ACHN (cell line): ENCODE measurements around the gene ANKS1B.
A peak's percentile ranks its signal among the peaks of the same experiment; 100 is the strongest.

ENCODE experiments used
- DNase-seq: peaks from one replicate; pipeline ENCODE4 v3.0.0-alpha.2; 2015
- in situ Hi-C: cut with HindIII; loops from 2 replicates; pipeline ENCODE4 v1.10.0; 2017; ENCODE audit warnings: low sequenced_read_pairs, low pct_ligation_motif_present, low pct_unique_long_range_greater_than_20kb

The ANKS1B gene

DNA sequence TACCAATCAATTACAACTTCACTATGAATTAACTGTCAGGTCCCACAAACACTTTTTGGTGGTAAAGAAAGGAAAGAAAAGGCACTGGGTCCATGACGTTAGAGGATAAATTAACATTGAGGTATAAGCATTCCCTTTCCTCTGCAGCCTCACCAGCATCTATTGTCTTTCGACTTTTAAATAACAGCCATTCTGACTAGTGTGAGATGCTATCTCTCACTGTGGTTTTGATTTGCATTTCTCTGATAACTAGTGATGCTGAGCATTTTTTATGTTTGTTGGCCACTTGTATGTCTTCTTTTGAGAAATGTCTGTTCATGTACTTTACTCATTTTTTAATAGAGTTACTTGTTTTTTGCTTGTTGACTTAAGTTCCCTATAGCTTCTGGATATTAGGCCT is 9.4 kb downstream of the ANKS1B start:
- in situ Hi-C loops, result no loop called here
- no peak for DNase-seq

DNA sequence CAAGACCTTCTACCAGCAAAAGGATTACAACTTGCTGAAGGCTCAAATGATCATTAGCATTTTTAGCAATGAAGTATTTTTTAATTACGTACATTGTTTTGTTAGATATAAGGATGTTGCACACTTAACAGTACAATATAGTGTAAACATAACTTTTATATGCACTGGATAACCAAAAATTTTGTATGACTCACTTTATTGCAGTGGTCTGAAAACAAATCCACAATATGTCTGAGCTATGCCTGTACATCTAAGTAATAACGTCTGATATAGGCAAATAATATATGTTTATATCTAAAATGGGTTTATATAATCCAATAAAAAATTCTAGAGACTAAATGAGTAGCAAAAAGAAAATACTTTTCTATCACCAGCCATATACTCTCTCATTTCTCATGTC is 10.6 kb downstream of the ANKS1B start:
- no peak for DNase-seq
- in situ Hi-C loops, result no loop called here

DNA sequence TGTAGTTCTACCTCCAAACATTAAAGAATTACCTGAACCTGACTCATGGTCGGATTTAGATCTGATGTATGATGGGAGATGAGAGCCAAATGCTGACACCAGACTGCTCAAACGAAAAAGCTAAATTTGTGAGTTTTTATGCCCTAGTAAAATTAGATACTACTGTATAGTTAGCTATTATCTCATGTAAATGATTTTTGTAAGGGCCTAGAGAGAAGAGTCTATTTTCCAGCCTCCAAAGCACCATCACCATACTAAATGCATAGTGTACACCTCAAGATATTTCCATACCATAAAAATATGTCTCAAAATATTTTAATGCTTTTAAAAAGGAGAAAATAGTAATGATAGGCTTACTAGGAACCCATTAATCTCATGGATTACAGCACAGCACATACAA is 18.3 kb downstream of the ANKS1B start:
- in situ Hi-C loops, result no loop called here

DNA sequence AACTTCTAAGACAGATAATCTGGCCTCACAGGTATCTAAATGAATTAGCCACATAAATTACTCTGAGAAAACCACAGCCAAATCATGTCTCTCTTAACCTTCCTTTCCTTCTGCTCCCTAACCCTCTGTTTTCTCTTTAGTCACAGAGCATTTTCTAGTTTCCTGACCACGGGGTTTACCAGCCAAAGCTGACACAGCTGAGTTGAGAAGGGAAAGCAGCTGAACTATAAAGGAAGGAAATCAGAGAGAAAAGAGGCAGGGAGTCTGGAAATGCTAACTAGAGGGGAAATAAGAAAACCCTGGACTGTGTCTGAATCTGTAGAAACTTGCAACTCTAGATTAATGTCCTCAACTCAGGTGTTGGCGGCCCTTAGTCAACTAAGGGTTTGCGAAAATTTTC is 24.4 kb downstream of the ANKS1B start:
- peak; percentile 29 for DNase-seq
- in situ Hi-C loops, result no loop called here

More for the DNA sequence above, 18.3 kb downstream of the ANKS1B start:
- no peak for DNase-seq

DNA sequence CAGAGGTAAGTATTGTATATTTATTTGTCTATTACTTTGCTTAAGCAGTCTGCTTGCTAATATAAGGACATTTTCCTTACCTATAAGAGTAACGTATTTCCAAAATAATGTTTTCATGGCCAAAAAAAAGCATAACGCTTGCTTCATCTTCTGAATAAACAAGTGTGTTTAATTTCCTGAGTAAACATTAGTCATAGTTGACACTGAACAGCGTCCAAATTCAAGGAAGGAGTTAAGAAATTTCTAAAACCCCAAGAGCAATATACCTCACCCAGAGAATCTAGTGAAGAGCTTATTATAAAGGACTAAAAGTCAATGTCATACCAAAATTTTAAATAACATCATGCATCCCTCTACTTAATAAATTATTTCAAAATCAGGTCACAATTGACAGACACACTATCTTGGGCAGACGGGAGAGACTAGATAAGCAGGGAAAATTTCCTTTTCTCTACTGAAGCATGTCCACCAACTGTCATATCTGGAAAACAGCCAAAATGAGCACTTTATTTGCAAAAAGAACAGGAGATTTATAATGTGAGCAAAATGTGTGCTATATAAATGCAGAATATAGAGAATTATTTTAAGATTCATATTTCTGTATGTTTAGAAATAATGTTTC is 25.1 kb downstream of the ANKS1B start:
- in situ Hi-C loops, result no loop called here
- peak; percentile 38 for DNase-seq

DNA sequence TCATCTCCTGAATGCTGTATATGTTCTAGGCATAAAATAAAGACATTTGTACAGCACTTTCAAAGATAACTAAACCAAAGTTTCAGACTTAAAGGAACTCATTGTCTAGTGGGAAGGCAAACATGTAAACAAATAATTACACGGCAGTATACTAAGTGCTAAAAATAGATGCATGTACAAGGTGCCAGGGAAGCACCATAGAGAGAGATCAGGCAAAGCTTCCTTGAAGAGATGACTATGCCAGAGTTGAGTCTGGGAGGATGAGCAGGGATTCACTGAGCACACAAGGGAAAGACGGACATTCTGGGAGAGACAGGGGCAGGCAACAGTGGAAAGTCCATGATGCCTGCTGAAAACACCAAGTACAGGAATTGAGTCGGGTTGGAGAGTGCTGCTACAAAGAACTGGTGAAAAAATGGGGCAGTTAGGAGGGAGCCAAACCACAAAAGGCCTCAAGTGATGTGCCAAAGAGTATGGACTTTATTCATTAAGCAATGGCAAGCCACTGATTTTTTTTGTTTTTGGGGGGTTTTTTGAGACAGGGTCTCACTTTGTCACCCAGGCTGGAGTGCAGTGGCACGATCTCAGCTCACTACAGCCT is 26.8 kb downstream of the ANKS1B start:
- no peak for DNase-seq
- in situ Hi-C loops, result no loop called here

DNA sequence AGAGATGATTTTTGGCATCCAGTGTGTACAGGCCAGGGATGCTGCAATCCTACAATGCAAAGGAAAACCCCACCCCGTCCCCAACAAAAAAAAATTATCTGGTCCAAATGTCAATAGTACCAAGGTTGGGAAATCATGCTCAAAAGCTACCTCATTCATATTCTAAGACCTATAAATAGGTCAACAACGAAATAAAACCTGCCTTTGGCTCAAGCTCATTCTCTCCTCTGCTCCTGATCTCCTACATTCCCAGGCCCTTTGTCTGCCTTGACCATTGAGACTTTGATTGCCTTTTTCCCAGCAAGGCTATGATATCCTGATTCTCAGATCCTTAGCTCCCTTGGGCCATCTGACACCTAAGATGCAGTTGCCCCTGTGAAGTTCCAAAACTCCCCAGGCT is 30.0 kb downstream of the ANKS1B start:
- in situ Hi-C loops, result no loop called here
- DNase-seq, result no peak

DNA sequence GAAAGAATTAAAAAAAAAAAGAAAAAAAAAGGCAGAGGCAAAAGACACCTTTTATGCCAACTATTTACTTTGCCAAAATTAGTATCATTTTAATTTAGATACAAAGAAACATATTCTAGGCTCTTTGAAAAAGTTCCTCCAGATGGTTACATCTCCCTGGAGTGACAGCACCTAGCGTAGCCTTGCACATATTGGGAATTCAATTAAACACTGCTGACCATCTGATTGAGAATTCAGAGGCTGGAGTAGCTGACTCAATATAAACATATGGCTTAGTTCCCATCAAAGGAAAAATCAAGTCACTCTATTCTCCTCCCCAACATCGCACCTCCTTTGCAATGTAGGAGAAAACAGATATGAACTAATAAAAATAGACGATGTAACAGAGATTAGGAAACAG is 36.4 kb downstream of the ANKS1B start:
- DNase-seq, result no peak
- in situ Hi-C loops, result no loop called here

DNA sequence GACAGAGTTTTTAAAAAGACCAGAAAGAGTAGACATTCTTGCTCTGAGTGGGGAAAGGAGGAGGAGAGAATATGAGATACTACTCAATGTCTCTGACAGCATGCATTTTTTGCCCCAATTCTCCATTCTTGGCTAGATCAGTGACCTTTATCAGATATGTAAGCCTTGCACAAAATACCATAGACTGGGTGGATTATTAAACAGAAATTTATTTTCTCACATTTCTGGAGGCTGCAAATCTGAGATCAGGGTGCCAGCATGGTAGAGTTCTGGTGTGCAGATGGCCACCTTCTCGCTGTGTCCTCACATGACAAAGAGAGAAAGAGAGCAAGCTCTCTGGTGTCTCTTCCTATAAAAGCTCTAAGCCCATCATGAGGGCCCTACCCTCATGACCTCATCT is 38.6 kb downstream of the ANKS1B start:
- in situ Hi-C loops, result no loop called here
- no peak for DNase-seq

DNA sequence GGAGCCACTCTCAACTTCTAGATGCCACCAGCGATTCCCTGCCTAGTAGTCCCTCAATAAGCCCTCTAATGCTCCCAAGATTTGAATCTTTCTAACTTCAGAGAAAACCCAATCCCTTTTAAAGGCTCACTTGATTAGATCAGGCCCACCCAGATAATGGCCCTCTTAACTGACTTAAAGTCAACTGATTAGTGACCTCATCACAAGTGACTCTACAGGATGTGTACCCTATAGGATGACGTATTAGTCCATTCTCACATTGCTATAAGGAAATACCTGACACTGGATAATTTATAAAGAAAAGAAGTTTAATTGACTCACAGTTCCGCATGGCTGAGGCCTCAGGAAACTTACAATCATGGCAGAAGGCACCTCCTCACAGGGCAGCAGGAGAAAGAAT is 49.1 kb downstream of the ANKS1B start:
- in situ Hi-C loops, result no loop called here
- DNase-seq, result no peak

DNA sequence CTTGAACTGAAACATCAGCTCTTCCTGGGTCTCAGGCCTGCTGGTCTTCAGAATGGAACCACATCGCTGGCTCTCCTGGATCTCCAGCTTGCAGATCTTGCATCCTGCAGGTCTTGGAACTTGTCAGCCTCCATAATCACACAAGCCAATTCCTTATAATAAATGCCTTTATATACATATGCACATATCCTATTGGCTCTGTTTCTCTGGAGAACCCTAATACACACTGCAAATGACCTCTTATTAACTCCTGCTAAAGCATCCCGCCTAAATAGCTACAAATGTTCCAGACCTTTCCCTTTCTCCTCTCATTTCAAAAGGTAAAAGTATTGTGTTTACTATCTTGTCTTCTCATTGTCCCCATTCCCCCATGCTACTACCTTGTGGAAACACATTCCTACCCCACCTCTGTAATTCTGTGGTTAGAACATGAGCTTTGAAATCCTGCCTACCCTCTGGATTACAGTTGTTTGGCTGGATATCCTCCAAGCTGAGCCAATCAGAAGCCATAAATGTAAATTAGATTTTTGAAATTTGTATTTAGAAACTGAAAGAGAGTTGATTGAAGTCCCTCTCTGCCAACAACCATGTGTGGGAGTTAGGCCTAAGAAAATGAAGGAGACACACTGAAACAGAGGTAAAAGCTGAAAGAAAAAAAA is 58.1 kb downstream of the ANKS1B start:
- in situ Hi-C loops, result no loop called here

DNA sequence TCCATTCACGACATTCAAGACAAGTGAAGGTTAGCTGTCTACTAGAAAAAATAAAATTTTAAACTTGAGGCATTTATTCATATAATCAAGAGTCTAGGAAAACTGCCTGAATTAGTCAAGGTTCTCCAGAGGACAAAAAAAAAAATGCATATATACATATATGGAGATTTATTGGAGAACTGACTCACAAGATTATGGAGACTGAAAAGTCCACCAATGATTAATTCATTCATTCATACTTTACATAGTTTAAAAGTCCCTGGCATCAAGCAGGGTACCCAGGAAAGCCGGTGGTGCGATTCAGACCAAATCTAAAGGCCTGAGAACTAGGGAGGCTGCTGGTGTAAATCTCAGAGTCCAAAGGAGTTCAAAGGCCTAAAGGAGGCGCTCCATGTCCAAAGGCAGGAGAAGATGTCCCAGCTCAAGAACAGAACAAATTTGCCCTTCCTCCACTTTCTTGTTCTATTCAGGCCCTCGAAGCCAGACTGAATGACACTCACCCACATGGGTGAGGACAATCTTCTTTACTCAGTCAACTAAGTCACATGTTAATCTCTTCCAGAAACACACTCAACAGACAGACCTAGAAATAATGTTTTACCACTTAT is 64.3 kb downstream of the ANKS1B start:
- in situ Hi-C loops, result no loop called here
- DNase-seq, result no peak

More for the DNA sequence above, 58.1 kb downstream of the ANKS1B start:
- DNase-seq, result no peak

DNA sequence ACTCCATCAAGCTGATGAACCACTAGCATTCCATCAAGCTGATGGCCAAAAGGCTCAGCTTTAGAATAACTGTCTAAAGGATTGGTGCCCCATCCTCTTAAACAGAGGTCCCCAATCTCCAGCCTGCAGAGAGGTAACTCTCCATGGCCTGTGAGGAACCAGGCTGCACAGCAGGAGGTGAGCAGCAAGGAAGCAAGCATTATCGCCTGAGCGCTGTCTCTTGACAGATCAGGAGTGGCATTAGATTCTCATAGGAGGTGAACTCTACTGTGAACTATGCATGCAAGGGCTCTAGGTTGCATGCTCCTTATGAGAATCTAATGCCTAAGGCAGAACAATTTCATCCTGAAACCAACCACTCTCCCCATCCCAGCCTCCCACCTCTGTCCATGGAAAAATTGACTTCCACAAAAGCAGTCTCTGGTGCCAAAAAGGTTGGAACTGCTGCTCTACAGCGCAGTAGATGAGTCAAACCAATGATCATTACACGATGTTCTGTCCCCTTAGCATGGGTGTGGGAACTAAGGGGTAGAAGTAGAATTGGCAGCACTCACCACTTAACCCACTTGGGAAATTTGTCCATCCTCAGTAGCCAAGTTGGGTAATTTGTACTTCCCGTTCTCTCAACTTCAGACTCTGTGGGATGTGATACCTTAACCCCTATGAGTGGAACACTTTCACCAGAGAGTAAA is 66.9 kb downstream of the ANKS1B start:
- in situ Hi-C loops, result no loop called here
- DNase-seq, result no peak

DNA sequence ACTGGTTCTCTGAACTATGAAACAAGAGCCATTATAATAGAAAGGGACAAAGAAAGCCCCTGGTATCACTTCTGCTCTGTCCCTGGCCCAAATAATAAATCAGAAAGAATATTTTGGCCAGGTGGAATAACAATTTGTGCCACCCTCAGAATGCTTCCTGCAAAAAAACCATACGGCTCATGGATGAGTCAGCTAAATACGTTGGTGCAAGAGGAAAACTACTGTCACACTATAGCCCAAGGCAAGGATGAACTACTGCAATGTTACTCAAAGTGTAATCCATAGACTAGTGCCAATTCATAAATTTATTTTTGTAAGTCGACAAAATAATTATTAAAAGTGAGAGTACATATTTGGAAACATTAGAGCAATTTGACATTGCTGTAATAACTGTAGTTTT is 68.2 kb downstream of the ANKS1B start:
- in situ Hi-C loops, result no loop called here
- DNase-seq, result no peak

DNA sequence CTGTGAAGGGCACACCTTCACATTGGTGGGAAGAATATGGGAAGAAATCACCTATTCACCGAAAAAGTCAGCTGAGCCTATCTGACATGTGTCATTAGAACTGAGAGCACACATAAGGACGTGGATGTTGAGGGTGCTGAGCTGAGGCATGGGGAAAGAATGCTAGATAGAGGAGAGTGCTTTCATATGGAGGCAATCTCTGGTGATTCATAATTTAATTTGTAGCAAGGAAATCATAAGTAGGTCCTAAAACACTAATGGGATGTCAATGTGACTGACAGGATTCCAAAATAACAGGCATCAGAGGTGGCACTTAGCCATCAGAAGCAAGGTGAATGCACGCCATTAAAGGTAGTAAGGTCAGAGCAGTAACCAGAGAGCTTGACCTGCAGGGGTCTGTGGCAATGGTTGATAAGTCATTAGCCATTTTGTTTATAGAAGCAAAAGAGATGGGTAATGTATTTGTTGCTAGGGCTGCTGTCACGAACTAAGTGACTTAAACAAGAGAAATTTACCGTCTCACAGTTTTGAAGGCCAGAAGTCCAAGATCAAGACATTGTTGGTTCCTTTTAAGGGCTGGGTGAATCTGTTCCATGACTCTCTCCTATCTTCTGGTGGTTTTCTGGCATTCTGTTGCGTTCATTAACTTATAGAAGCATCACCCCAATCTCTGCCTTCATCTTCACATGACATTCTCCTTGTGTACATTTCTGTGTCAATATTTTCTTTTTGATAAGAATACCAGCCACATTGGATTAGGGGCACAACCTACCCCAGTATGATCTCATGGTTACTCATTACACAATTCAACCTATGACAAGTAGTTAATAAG is 69.3 kb downstream of the ANKS1B start:
- in situ Hi-C loops, result no loop called here
- DNase-seq, result peak; percentile 82

DNA sequence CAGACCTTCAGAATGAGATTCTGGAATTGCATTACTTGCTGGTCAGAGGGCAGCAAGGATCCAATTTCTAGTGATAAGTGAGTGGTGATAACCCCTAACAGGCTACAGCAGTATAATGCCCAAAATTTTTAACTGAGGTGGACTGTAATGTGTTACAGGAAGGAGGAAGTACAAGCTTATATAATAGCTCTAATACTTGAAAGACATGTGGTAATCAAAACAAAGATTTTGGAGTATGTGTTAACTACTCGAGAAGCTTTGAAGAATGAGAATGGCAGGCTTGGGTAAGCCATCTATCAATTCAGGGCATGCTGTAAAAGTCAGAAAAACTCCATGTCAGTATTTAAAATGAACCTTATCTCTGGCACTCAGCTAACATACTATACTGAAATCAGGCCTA is 70.5 kb downstream of the ANKS1B start:
- DNase-seq, result no peak
- in situ Hi-C loops, result no loop called here

DNA sequence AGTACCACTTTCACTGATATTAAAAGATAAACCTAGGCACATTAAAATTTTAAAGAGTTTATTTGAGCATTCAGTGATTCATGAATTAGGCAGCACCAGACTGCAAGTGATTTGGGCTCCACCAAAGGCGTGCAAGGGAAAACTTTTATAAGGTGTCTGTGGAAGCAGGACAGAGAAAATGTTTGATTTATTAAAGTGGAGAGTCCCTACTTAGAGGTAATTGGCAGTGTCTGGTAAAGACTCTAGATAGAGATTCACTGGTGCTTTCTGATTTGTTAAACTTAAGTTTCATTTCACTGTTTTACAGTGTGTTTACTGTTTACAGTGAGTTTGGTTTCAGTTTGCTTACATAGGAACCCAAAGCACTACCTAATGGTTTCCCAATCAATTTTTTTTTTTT is 72.8 kb downstream of the ANKS1B start:
- DNase-seq, result peak; percentile 47
- in situ Hi-C loops, result no loop called here

DNA sequence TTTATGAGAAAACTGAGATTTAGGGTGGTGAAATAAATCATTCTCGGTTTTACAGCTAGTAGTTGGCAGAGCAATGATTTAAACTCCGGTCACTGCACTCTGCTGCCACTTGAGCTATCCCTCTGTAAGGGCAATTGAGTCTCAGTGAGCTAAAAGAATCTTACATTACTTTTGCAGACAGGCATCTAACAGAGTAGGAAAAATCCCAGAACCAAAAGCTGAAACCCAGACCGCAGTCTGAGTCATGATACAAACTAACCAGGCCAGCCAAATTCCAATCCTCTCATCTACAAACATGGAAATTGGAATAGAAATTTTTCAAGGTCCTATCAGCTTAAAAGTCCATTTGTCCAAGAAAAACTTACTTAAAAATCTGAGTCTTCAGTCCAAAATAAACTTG is 73.7 kb downstream of the ANKS1B start:
- DNase-seq, result peak; percentile 99
- in situ Hi-C loops, result no loop called here
